Uterus (tissue), 4 donors: ENCODE results near the gene TMEM203. TPM values are rescaled to one million over a fixed set of nuclear protein-coding genes. Genes with fewer than 3 reads are reported as not detected.

ENCODE experiments used
- DNase-seq, 2 donors: peaks; one replicate each; pipeline ENCODE4 v3.0.0-alpha.2; 2019 to 2020
- H3K27ac ChIP-seq, 2 donors: fragments of 200-600 bp; sonication (generic); 1 replicate in 1 of 2; 2 replicates in 1 of 2; pipeline ENCODE4 v1.5.1; 2016 to 2018
- H3K27me3 ChIP-seq, 2 donors: fragments of 200-600 bp; sonication (generic); one replicate each; pipeline ENCODE4 v1.5.1; 2018 to 2019; ENCODE audit warnings: control low read depth in 1 of 2
- H3K36me3 ChIP-seq, 2 donors: fragments of 200-600 bp; sonication (generic); one replicate each; pipeline ENCODE4 v1.5.1; 2019; ENCODE audit warnings: control low read depth in 1 of 2
- H3K4me1 ChIP-seq, 2 donors: fragments of 200-600 bp; sonication (generic); one replicate each; pipeline ENCODE4 v1.5.1; 2018 to 2019; ENCODE audit warnings: control low read depth in 1 of 2
- H3K4me3 ChIP-seq, 2 donors: fragments of 200-600 bp; sonication (generic); 1 replicate in 1 of 2; 2 replicates in 1 of 2; pipeline ENCODE4 v1.5.1; 2018 to 2019; ENCODE audit warnings: mild to moderate bottlenecking in 1 of 2
- H3K9me3 ChIP-seq, 2 donors: fragments of 200-600 bp; sonication (generic); one replicate each; pipeline ENCODE4 v1.5.1; 2019; ENCODE audit warnings: control low read depth in 1 of 2
- CTCF ChIP-seq, 4 experiments: fragments of 200-600 bp in 2 of 4; fragments of 450-650 bp in 2 of 4; sonication (generic) in 2 of 4; IDR thresholded peaks; one replicate each; pipeline ENCODE4 v1.5.1; 2016 to 2019; ENCODE audit warnings: antibody characterized with exemption in 4 of 4, mild to moderate bottlenecking in 2 of 4, moderate library complexity in 1 of 4
- POLR2A ChIP-seq, 2 donors: fragments of 450-650 bp; IDR thresholded peaks; one replicate each; pipeline ENCODE4 v1.6.1; 2016; ENCODE audit warnings: antibody characterized with exemption in 2 of 2, mild to moderate bottlenecking in 1 of 2, moderate library complexity in 1 of 2
- intact Hi-C: fragments of 100-400 bp; cut with DNase I; formaldehyde crosslinking; loops from one replicate; pipeline ENCODE4 v1.15.1; 2023; ENCODE audit warnings: low total_unique reads
- total RNA-seq, 4 donors: library from RNA; depleted of rRNA in 3 of 4; stranded (reverse); fragments of >200 nt in 3 of 4; gene quantifications; one replicate each; pipeline versions ENCODE4 v1.1.0 to v1.2.4, GENCODE V29; 2014 to 2023
- donor health status: DM: yes; HTN: yes; CAD: no.

The TMEM203 gene
- total RNA-seq, 4 donors from 2014 or later: 33.2 to 53.3 (median 38.7) TPM

GRCh38 chr9:137186385-137186784, 19.1 kb downstream of the TMEM203 start:
- Histone ChIP-seq H3K36me3 (no peaks in the 10 kb centered on the region), H3K4me1 (peaks cover 14 to 24% of the 10 kb centered on the region in 2 donors), H3K27me3 (no peaks in the 10 kb centered on the region), H3K27ac (no peak overlapping the region), H3K9me3 (no peaks in the 10 kb centered on the region), H3K4me3 (no peak overlapping the region)
- intact Hi-C loops: no loop called here
- no peak for TF ChIP-seq POLR2A (IDR thresholded peaks at IDR 0.05)
- TF ChIP-seq CTCF (IDR thresholded peaks at IDR 0.05): no peak
- no peak for DNase-seq

- Histone ChIP-seq H3K27me3 (no peaks in the 10 kb centered on the region), H3K27ac (no peak overlapping the region), H3K36me3 (no peaks in the 10 kb centered on the region), H3K4me3 (no peak overlapping the region), H3K4me1 (peaks cover 14 to 24% of the 10 kb centered on the region in 2 donors), H3K9me3 (no peaks in the 10 kb centered on the region)
- DNase-seq: no peak
- intact Hi-C loops: no loop called here
- TF ChIP-seq CTCF (IDR thresholded peaks at IDR 0.05) (no peak), POLR2A (IDR thresholded peaks at IDR 0.05) (no peak)
Observed at GRCh38 chr9:137185921-137186320, 19.5 kb downstream of the TMEM203 start.

GRCh38 chr9:137184881-137185660, 20.4 kb downstream of the TMEM203 start:
- no peaks in the 10 kb centered on the region for H3K27me3 ChIP-seq
- no peaks in the 10 kb centered on the region for H3K9me3 ChIP-seq
- no peak overlapping the region for H3K4me3 ChIP-seq
- H3K4me1 ChIP-seq: peaks cover 14 to 23% of the 10 kb centered on the region in 2 donors
- no peaks in the 10 kb centered on the region for H3K36me3 ChIP-seq
- no peak for DNase-seq
- intact Hi-C loops: no loop called here
- no peak overlapping the region for H3K27ac ChIP-seq
- TF ChIP-seq CTCF (IDR thresholded peaks at IDR 0.05) (no peak), POLR2A (IDR thresholded peaks at IDR 0.05) (no peak)

- intact Hi-C loops: no loop called here
- TF ChIP-seq POLR2A (IDR thresholded peaks at IDR 0.05): no peak
- no peak for TF ChIP-seq CTCF (IDR thresholded peaks at IDR 0.05)
- H3K36me3 ChIP-seq: no peaks in the 10 kb centered on the region
Observed at GRCh38 chr9:137183980-137184595, 21.4 kb downstream of the TMEM203 start.

GRCh38 chr9:137182836-137183235, 22.6 kb downstream of the TMEM203 start:
- intact Hi-C loops: no loop called here
- H3K9me3 ChIP-seq: no peaks in the 10 kb centered on the region
- no peaks in the 10 kb centered on the region for H3K27me3 ChIP-seq
- DNase-seq: no peak
- H3K4me3 ChIP-seq: no peak overlapping the region
- H3K36me3 ChIP-seq: no peaks in the 10 kb centered on the region
- no peak overlapping the region for H3K27ac ChIP-seq
- TF ChIP-seq CTCF (IDR thresholded peaks at IDR 0.05) (no peak), POLR2A (IDR thresholded peaks at IDR 0.05) (no peak)
- peaks cover 9 to 15% of the 10 kb centered on the region in 2 donors for H3K4me1 ChIP-seq

More at GRCh38 chr9:137183980-137184595, 21.4 kb downstream of the TMEM203 start:
- Histone ChIP-seq H3K4me3 (no peak overlapping the region), H3K27ac (no peak overlapping the region), H3K27me3 (no peaks in the 10 kb centered on the region), H3K9me3 (no peaks in the 10 kb centered on the region), H3K4me1 (peaks cover 9 to 15% of the 10 kb centered on the region in 2 donors)
- no peak for DNase-seq
